Measurements from ENCODE around the gene TSNAXIP1. TPM values are rescaled to one million over a fixed set of nuclear protein-coding genes. Genes with fewer than 3 reads are reported as not detected.

The TSNAXIP1 gene
- total and polyA plus RNA-seq, 9 of the 15 experiments (the other 6 are each of a cell fraction or from before 2014, with no cell fraction given) = 0.03 to 0.24 (median 0.11) TPM; not detected in 4

DNA sequence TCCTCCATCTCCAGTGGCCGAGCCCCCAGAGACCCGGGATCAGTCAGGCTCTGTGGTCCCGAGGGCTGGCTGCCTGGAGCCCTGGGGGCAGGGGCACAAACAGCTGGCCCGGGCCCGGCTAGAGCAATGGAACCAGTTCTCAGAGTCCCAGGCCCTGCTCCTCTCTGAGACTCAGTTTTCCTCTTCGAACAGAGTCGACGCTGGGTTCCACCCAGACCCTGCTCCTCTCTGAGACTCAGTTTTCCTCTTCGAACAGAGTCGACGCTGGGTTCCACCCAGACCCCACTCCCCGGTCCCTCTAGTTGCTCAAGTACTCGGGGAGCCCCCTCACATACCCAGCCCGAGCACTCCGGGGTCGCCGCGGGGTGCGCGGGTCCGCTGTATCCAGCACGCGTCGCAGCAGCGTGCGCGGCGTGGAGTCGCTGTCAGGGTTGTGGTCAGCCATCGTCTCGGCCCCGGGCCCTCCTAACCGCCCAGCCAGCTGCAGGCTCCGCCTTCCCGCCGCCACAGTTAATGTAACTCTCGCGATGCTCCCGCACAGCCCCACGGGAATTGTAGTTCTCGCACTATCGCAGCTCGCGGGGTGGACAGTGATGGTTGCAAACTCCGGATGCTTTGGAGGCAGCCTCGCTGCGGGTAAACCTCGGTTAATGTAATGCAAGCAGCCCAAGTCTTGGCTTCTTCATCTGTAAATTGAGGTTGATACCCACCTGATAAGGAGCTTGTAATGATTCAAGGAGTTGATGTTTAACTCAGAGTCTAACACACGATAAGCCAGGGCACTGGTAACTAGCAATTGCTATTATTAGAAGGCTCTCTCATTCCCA lies 26.9 kb downstream of the TSNAXIP1 start (continued):
- TF ChIP-seq NR4A1 (CRISPR knock-in tag; IDR thresholded peaks at IDR 0.05) = no peak
- no peak for TF ChIP-seq NR4A1 (tag; IDR thresholded peaks at IDR 0.05)
- no peak for TF ChIP-seq ZNF212 (CRISPR knock-in tag; IDR thresholded peaks at IDR 0.05)
- TF ChIP-seq KDM4B (IDR thresholded peaks at IDR 0.05; ENCODE audit: borderline replicate concordance in 2 of 2, low read depth in 1 of 2) = no peak
- TF ChIP-seq, protein P1, sequence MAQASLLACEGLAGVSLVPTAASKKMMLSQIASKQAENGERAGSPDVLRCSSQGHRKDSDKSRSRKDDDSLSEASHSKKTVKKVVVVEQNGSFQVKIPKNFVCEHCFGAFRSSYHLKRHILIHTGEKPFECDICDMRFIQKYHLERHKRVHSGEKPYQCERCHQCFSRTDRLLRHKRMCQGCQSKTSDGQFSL (CRISPR knock-in tag; IDR thresholded peaks at IDR 0.05) = no peak
- TF ChIP-seq, protein P1 (tag; IDR thresholded peaks at IDR 0.05) = no peak
- TF ChIP-seq CHD1 (IDR thresholded peaks at IDR 0.05; ENCODE audit: low read length) = no peak
- TF ChIP-seq, protein P2, sequence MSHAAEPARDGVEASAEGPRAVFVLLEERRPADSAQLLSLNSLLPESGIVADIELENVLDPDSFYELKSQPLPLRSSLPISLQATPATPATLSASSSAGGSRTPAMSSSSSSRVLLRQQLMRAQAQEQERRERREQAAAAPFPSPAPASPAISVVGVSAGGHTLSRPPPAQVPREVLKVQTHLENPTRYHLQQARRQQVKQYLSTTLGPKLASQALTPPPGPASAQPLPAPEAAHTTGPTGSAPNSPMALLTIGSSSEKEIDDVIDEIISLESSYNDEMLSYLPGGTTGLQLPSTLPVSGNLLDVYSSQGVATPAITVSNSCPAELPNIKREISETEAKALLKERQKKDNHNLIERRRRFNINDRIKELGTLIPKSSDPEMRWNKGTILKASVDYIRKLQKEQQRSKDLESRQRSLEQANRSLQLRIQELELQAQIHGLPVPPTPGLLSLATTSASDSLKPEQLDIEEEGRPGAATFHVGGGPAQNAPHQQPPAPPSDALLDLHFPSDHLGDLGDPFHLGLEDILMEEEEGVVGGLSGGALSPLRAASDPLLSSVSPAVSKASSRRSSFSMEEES (CRISPR knock-in tag; IDR thresholded peaks at IDR 0.05) = no peak
- TF ChIP-seq NCOA1 (IDR thresholded peaks at IDR 0.05; ENCODE audit: low read depth) = no peak
- TF ChIP-seq CEBPB (tag; IDR thresholded peaks at IDR 0.05) = no peak
- TF ChIP-seq FOXJ3 (CRISPR knock-in tag; IDR thresholded peaks at IDR 0.05) = no peak
- TF ChIP-seq POLR2G (IDR thresholded peaks at IDR 0.05; ENCODE audit: low read depth, low read length) = peak; percentile 99
- TF ChIP-seq TAF9B (IDR thresholded peaks at IDR 0.05; ENCODE audit: partially characterized antibody) = peak; percentile 75
- no peak for TF ChIP-seq ZNF121 (CRISPR knock-in tag; conservative IDR thresholded peaks at IDR 0.05)
- peak; percentile 48 for TF ChIP-seq PCBP1 (IDR thresholded peaks at IDR 0.05; ENCODE audit: low read depth, low read length, poor library complexity, severe bottlenecking)
- TF ChIP-seq HMG20A (CRISPR knock-in tag; conservative IDR thresholded peaks at IDR 0.05) = no peak
- TF ChIP-seq TARDBP (IDR thresholded peaks at IDR 0.05) = no peak
- TF ChIP-seq ZNF507 (tag; conservative IDR thresholded peaks at IDR 0.05) = no peak
- no peak for TF ChIP-seq HLTF (IDR thresholded peaks at IDR 0.05)
- no peak for TF ChIP-seq SMARCA5 (IDR thresholded peaks at IDR 0.05)
- TF ChIP-seq DMBX1 (CRISPR knock-in tag; IDR thresholded peaks at IDR 0.05; ENCODE audit: borderline replicate concordance) = no peak
- TF ChIP-seq POLR2H (tag; IDR thresholded peaks at IDR 0.05; ENCODE audit: low read depth) = no peak
- TF ChIP-seq, protein P3, sequence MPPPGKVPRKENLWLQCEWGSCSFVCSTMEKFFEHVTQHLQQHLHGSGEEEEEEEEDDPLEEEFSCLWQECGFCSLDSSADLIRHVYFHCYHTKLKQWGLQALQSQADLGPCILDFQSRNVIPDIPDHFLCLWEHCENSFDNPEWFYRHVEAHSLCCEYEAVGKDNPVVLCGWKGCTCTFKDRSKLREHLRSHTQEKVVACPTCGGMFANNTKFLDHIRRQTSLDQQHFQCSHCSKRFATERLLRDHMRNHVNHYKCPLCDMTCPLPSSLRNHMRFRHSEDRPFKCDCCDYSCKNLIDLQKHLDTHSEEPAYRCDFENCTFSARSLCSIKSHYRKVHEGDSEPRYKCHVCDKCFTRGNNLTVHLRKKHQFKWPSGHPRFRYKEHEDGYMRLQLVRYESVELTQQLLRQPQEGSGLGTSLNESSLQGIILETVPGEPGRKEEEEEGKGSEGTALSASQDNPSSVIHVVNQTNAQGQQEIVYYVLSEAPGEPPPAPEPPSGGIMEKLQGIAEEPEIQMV (tag; conservative IDR thresholded peaks at IDR 0.05; ENCODE audit: low read depth) = no peak
- TF ChIP-seq PHF8 (IDR thresholded peaks at IDR 0.05; ENCODE audit: borderline replicate concordance, low read length) = peak; percentile 90; the same call in 1 of the 2 replicates
- no peak for TF ChIP-seq ZBED1 (IDR thresholded peaks at IDR 0.05)
- no peak for TF ChIP-seq HDGF (IDR thresholded peaks at IDR 0.05)
- no peak for TF ChIP-seq MECOM (CRISPR knock-in tag; IDR thresholded peaks at IDR 0.05)

All from K562 (cell line).